GM12878 (cell line): ENCODE measurements around the gene AP2B1. TPM values are rescaled to one million over a fixed set of nuclear protein-coding genes. Genes with fewer than 3 reads are reported as not detected.
"Not testable (repeated sequence)": the region's sequence is repeated elsewhere in the genome, so short reads cannot be mapped to it uniquely, and the experiment has no call there.

Source experiments
- ATAC-seq: fragments of 200-7000 bp; cut with Tn5 transposase; 3 replicates; pipeline ENCODE4 v1.9.1; 2020; ENCODE audit warnings: mild to moderate bottlenecking, moderate library complexity
- BruUV-seq: library from RNA; stranded (reverse); fragments of 400-500 nt; replicated peaks from 2 replicates; lab custom pipeline; 2021; lab: Mats Ljungman, UMichigan
- CTCF ChIA-PET: fragments of 300-600 bp; sonication (Branson Sonifier 250); formaldehyde crosslinking; extraction: SDS; loops from one replicate; lab custom pipeline; 2021; ENCODE audit warnings: inconsistent platforms; lab: Yijun Ruan, JAX
- POLR2A ChIA-PET: fragments of 350-600 bp; formaldehyde crosslinking; extraction: SDS; loops from one replicate; lab custom pipeline; 2021; ENCODE audit warnings: inconsistent platforms; lab: Charles Lee
- RAD21 ChIA-PET: fragments of 300-600 bp; sonication (Branson Sonifier 250); formaldehyde crosslinking; loops from one replicate; lab custom pipeline; 2023; ENCODE audit warnings: antibody characterized with exemption; ENCODE audit not compliant: unreplicated experiment; lab: Charles Lee
- SMC1A ChIA-PET: fragments of 300-600 bp; sonication (Branson Sonifier 250); formaldehyde crosslinking; loops from one replicate; lab custom pipeline; 2023; ENCODE audit not compliant: unreplicated experiment, uncharacterized antibody; lab: Charles Lee
- DNase-seq: peaks from one replicate; pipeline ENCODE4 v3.0.0-alpha.2; 2011; ENCODE audit warnings: low read depth, low spot score
- FAIRE-seq: peaks from 3 replicates; lab custom pipeline; 2011; peaks lifted over from hg19 to GRCh38; lab: Jason Lieb, UNC
- H2AFZ ChIP-seq: 2 replicates; pipeline ENCODE4 v1.6.0; 2011; ENCODE audit warnings: low read depth, low read length, control low read depth; ENCODE audit not compliant: control insufficient read depth
- H3K27ac ChIP-seq: 2 replicates; pipeline ENCODE4 v1.5.1; 2011; ENCODE audit warnings: control low read depth; ENCODE audit not compliant: control insufficient read depth, insufficient read depth
- H3K27me3 ChIP-seq, 2 experiments: replicated peaks in 1 of 2; 2 replicates each; pipeline versions ENCODE4 v1.6.0 to v1.6.1; 2011; ENCODE audit warnings: low read length in 1 of 2; ENCODE audit not compliant: control insufficient read depth in 2 of 2, insufficient read depth in 2 of 2
- H3K36me3 ChIP-seq, 2 experiments: 2 replicates each; pipeline ENCODE4 v1.5.1; 2011; ENCODE audit warnings: low read length in 1 of 2; ENCODE audit not compliant: control insufficient read depth in 2 of 2, insufficient read depth in 2 of 2
- H3K4me1 ChIP-seq: 2 replicates; pipeline ENCODE4 v1.6.1; 2011; ENCODE audit warnings: mild to moderate bottlenecking, low read length, moderate library complexity, mixed read lengths; ENCODE audit not compliant: control insufficient read depth, insufficient read depth
- H3K4me2 ChIP-seq: 2 replicates; pipeline ENCODE4 v1.6.0; 2011; ENCODE audit warnings: control low read depth; ENCODE audit not compliant: control insufficient read depth, insufficient read depth
- H3K4me3 ChIP-seq: fragments of 200-600 bp; sonication (generic); 2 replicates; pipeline ENCODE4 v1.5.1; 2016
- H3K79me2 ChIP-seq: 2 replicates; pipeline ENCODE4 v1.6.0; 2011; ENCODE audit warnings: low read length; ENCODE audit not compliant: control insufficient read depth, insufficient read depth
- H3K9ac ChIP-seq: 2 replicates; pipeline ENCODE4 v1.8.0; 2011; ENCODE audit warnings: low read length, control low read depth, mixed read lengths; ENCODE audit not compliant: control insufficient read depth, insufficient read depth
- H3K9me3 ChIP-seq: replicated peaks from 3 replicates; pipeline ENCODE4 v1.5.1; 2011; ENCODE audit warnings: mild to moderate bottlenecking, low read length; ENCODE audit not compliant: control insufficient read depth, insufficient read depth
- H4K20me1 ChIP-seq: 2 replicates; pipeline ENCODE4 v1.6.0; 2011; ENCODE audit not compliant: control insufficient read depth, insufficient read depth
- EED ChIP-seq: sonication (generic); IDR thresholded peaks from 2 replicates; pipeline ENCODE4 v1.6.1; 2016; ENCODE audit warnings: antibody characterized with exemption, low read depth
- EGR1 ChIP-seq, 2 experiments: IDR thresholded peaks; 1 replicate in 1 of 2; 2 replicates in 1 of 2; pipeline ENCODE4 v1.6.1; 2011 to 2012; ENCODE audit warnings: low read depth in 2 of 2, low read length in 2 of 2, borderline replicate concordance in 1 of 2, mild to moderate bottlenecking in 1 of 2, moderate library complexity in 1 of 2
- EZH2 ChIP-seq: IDR thresholded peaks from 2 replicates; pipeline ENCODE4 v1.6.1; 2012; ENCODE audit warnings: low read depth, mild to moderate bottlenecking, control low read depth, inconsistent platforms, low read length, borderline replicate concordance; ENCODE audit not compliant: control insufficient read depth
- HSF1 ChIP-seq: fragments of 150-350 bp; IDR thresholded peaks from 2 replicates; pipeline ENCODE4 v1.6.1; 2014; ENCODE audit warnings: mild to moderate bottlenecking, low read depth, low read length
- KDM1A ChIP-seq: fragments of 200-600 bp; sonication (generic); IDR thresholded peaks from 2 replicates; pipeline ENCODE4 v1.6.1; 2016; ENCODE audit warnings: borderline replicate concordance
- MEF2A ChIP-seq: IDR thresholded peaks from 2 replicates; pipeline ENCODE4 v1.6.1; 2011; ENCODE audit warnings: low read depth, mild to moderate bottlenecking, low read length, moderate library complexity; ENCODE audit not compliant: insufficient read depth
- MTA3 ChIP-seq: IDR thresholded peaks from 2 replicates; pipeline ENCODE4 v1.6.1; 2012; ENCODE audit warnings: low read length, inconsistent platforms, borderline replicate concordance
- RCOR1 ChIP-seq: conservative IDR thresholded peaks from 2 replicates; pipeline ENCODE4 v1.6.1; 2012; ENCODE audit warnings: low read depth, low read length, improper control_type of control experiment
- SMAD5 ChIP-seq: IDR thresholded peaks from 2 replicates; pipeline ENCODE4 v1.6.1; 2016; ENCODE audit warnings: antibody characterized with exemption, low read depth
- TBL1XR1 ChIP-seq: IDR thresholded peaks from 2 replicates; pipeline ENCODE4 v1.6.1; 2012; ENCODE audit warnings: low read depth, low read length, improper control_type of control experiment
- whole genome bisulfite sequencing: methylation state at CpG from one replicate; pipeline ENCODE4 v1.1.6; 2016; ENCODE audit warnings: low lambda C conversion rate; ENCODE audit not compliant: insufficient replicate concordance, insufficient coverage; ENCODE audit errors: missing lambda C conversion rate; 5-methylcytosine and 5-hydroxymethylcytosine counted together
- in situ Hi-C: fragments of 300-500 bp; cut with MboI; formaldehyde crosslinking; loops from 9 replicates; pipeline ENCODE4 v1.14.3; 2018; ENCODE audit warnings: mixed read lengths
- intact Hi-C: fragments of 100-400 bp; cut with micrococcal nuclease; formaldehyde crosslinking; loops from one replicate; pipeline ENCODE4 v1.14.2; 2022; ENCODE audit not compliant: unreplicated experiment
- polyA plus RNA-seq, 11 experiments: library from polyadenylated mRNA; depleted of rRNA in 4 of 11; unstranded in 6 of 11; stranded (reverse) in 5 of 11; fragments of >200 nt; fragmentation: Nextera tagmentation in 4 of 11; fragmentation: Illumina TruSeq in 1 of 11; extraction: Ambion mirVana in 4 of 11; extraction: Trizol in 1 of 11; gene quantifications; 1 replicate in 1 of 11; 2 replicates in 10 of 11; pipeline versions ENCODE4 v1.2.1 to v1.2.3, GENCODE V29; 2011 to 2016; ENCODE audit warnings: inconsistent platforms in 2 of 11, missing spikeins in 2 of 11, low read depth in 1 of 11
- total RNA-seq, 4 experiments: library from RNA; depleted of rRNA in 3 of 4; stranded (reverse); fragments of >200 nt in 3 of 4; fragmentation: Illumina TruSeq in 1 of 4; extraction: Trizol in 1 of 4; gene quantifications; 2 replicates each; pipeline versions ENCODE4 v1.2.1 to v1.2.3, GENCODE V29; 2013 to 2021

Gene AP2B1
- total and polyA plus RNA-seq, 10 of the 15 experiments (the other 5 are each of a cell fraction or from before 2014, with no cell fraction given), result 18.6 to 112 (median 53.9) TPM

- TF ChIP-seq HSF1 (no peak), TBL1XR1 (no peak), EZH2 (no peak), SMAD5 (no peak)
Observed at GRCh38 chr17:35700150-35700549, 113.0 kb downstream of the AP2B1 start (continued).

- WGBS, result 80% methylated on average over 5 of the region's 5 CpGs
- no peaks in the 10 kb centered on the region for H3K27me3 ChIP-seq
- in situ Hi-C loops, result no loop called here
- no peak overlapping the region for H3K27ac ChIP-seq
- RAD21 ChIA-PET, result no interaction called here
- no peaks in the 10 kb centered on the region; a peak in 1 of 4 replicates for H3K36me3 ChIP-seq
- no peaks in the 10 kb centered on the region for H3K79me2 ChIP-seq
- ATAC-seq (no peak), FAIRE-seq (no peak), DNase-seq (no peak)
- no peaks in the 10 kb centered on the region for H3K4me1 ChIP-seq
- BruUV-seq, result no TSS peak
- SMC1A ChIA-PET, result no interaction called here
- H3K9ac ChIP-seq, result no peak overlapping the region
- H3K9me3 ChIP-seq, result no peaks in the 10 kb centered on the region
- H3K4me3 ChIP-seq, result no peak overlapping the region
- no peak for TF ChIP-seq EGR1 (IDR thresholded peaks at IDR 0.05; ENCODE audit: borderline replicate concordance in 1 of 2, low read depth in 2 of 2, low read length in 2 of 2)
- TF ChIP-seq RCOR1, result no peak
- TF ChIP-seq KDM1A, result no peak
- TF ChIP-seq MTA3, result no peak
- TF ChIP-seq EED, result no peak
- TF ChIP-seq MEF2A, result no peak
- no peak overlapping the region for H3K4me2 ChIP-seq
- no peak overlapping the region for H2AFZ ChIP-seq
- CTCF ChIA-PET, result no interaction called here
- POLR2A ChIA-PET, result no interaction called here
- intact Hi-C loops, result no loop called here
- no peaks in the 10 kb centered on the region for H4K20me1 ChIP-seq
Observed at GRCh38 chr17:35701491-35701890, 114.4 kb downstream of the AP2B1 start.

- POLR2A ChIA-PET, RAD21 ChIA-PET, SMC1A ChIA-PET, H3K4me3 ChIP-seq, H3K36me3 ChIP-seq, DNase-seq, H3K27me3 ChIP-seq, intact Hi-C loops, H3K27ac ChIP-seq, ATAC-seq, H3K79me2 ChIP-seq, H3K9me3 ChIP-seq, H4K20me1 ChIP-seq, H3K4me1 ChIP-seq, H2AFZ ChIP-seq, FAIRE-seq, H3K9ac ChIP-seq, H3K4me2 ChIP-seq, BruUV-seq, in situ Hi-C loops: not testable (repeated sequence)
- CTCF ChIA-PET, result interaction anchor here (1.0 kb wide), 1 partner anchor 90 kb away, joined by 3 read pairs; no protein-coding TSS in a partner anchor
- 98% methylated on average over 2 of the region's 2 CpGs for WGBS
Observed at GRCh38 chr17:35703308-35703707, 116.2 kb downstream of the AP2B1 start.
